OCI-LY1 (cell line): ENCODE measurements around the gene ANAPC5.

Experiments used
- H2AFZ ChIP-seq: fragments of 200-600 bp; sonication (generic), shearing (Covaris generic); 2 replicates; pipeline ENCODE4 v1.6.0; 2014; ENCODE audit warnings: antibody characterized with exemption, mild to moderate bottlenecking, low read length
- H3F3A ChIP-seq: fragments of 200-600 bp; sonication (generic), shearing (Covaris generic); 2 replicates; pipeline ENCODE4 v1.6.0; 2014; ENCODE audit warnings: mild to moderate bottlenecking, antibody characterized with exemption, low read length, moderate library complexity; ENCODE audit not compliant: insufficient read depth
- H3K27ac ChIP-seq: fragments of 200-600 bp; sonication (generic); 2 replicates; pipeline ENCODE4 v1.5.1; 2014; ENCODE audit warnings: low read length, mixed run types, mild to moderate bottlenecking, low read depth; ENCODE audit not compliant: poor library complexity, severe bottlenecking
- H3K27me3 ChIP-seq: fragments of 200-600 bp; sonication (generic); 2 replicates; pipeline ENCODE4 v1.6.0; 2014; ENCODE audit warnings: antibody characterized with exemption, mild to moderate bottlenecking, low read length, moderate library complexity; ENCODE audit not compliant: insufficient read depth
- H3K36me3 ChIP-seq: fragments of 200-600 bp; sonication (generic); 2 replicates; pipeline ENCODE4 v1.6.1; 2014; ENCODE audit warnings: mild to moderate bottlenecking, antibody characterized with exemption, low read length, moderate library complexity, mixed read lengths; ENCODE audit not compliant: insufficient read depth
- H3K4me1 ChIP-seq: fragments of 200-600 bp; sonication (generic); 2 replicates; pipeline ENCODE4 v1.5.1; 2014; ENCODE audit warnings: mild to moderate bottlenecking, low read length, moderate library complexity; ENCODE audit not compliant: insufficient read depth, severe bottlenecking
- H3K4me2 ChIP-seq: fragments of 200-600 bp; sonication (generic), shearing (Covaris generic); 2 replicates; pipeline ENCODE4 v1.6.1; 2014; ENCODE audit warnings: low read length
- H3K4me3 ChIP-seq: fragments of 200-600 bp; sonication (generic); 2 replicates; pipeline ENCODE4 v1.5.1; 2014; ENCODE audit warnings: low read length, low read depth, mild to moderate bottlenecking, mixed read lengths; ENCODE audit not compliant: poor library complexity, severe bottlenecking
- H3K79me2 ChIP-seq: fragments of 200-600 bp; shearing (Covaris generic); 2 replicates; pipeline ENCODE4 v1.6.1; 2016; ENCODE audit warnings: mixed run types, low read length, mixed read lengths; ENCODE audit not compliant: insufficient read depth
- H3K9ac ChIP-seq: fragments of 200-600 bp; sonication (generic), shearing (Covaris generic); 2 replicates; pipeline ENCODE4 v1.6.1; 2014; ENCODE audit warnings: mild to moderate bottlenecking, low read length, mixed read lengths
- H3K9me2 ChIP-seq: fragments of 200-600 bp; sonication (generic), shearing (Covaris generic); 2 replicates; pipeline ENCODE4 v1.6.1; 2014; ENCODE audit warnings: low read depth, mild to moderate bottlenecking, low read length, mixed read lengths
- H3K9me3 ChIP-seq: fragments of 200-600 bp; shearing (Covaris generic); 2 replicates; pipeline ENCODE4 v1.6.1; 2014; ENCODE audit warnings: low read length, mixed read lengths
- H4K20me1 ChIP-seq: fragments of 200-600 bp; sonication (generic), shearing (Covaris generic); 2 replicates; pipeline ENCODE4 v1.6.0; 2016; ENCODE audit warnings: mild to moderate bottlenecking, low read length; ENCODE audit not compliant: insufficient read depth
- CTCF ChIP-seq: fragments of 200-600 bp; sonication (generic), shearing (Covaris generic); IDR thresholded peaks from 2 replicates; pipeline ENCODE4 v1.5.1; 2017; ENCODE audit warnings: mild to moderate bottlenecking, antibody characterized with exemption, low read length, moderate library complexity, mixed read lengths
- EZH2 ChIP-seq: fragments of 200-600 bp; sonication (generic), shearing (Covaris generic); IDR thresholded peaks from 2 replicates; pipeline ENCODE4 v1.8.0; 2017; ENCODE audit warnings: borderline replicate concordance, mixed run types, mild to moderate bottlenecking, antibody characterized with exemption, low read length, moderate library complexity, mixed read lengths

ANAPC5 gene

DNA sequence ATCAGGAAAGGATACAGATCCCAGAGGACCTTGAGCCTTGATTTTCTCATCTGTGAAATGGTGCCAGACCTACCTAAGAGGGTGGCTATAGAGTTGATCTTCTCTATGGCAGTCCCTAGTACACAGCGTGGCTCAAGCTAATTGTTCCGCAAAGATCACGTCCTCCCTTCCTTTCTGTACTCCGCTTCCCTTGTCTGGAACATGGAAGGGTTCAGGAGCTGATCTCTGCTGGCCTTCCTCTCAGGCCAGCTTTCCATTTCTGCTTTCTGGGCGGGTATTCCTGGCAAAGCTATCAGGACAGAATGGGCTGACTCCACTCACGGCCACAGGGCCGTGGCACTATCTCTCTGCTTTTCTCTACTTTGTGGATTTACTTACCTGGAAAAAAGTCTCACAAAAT, 62.2 kb downstream of the ANAPC5 start:
- no peak overlapping the region for H3K9ac ChIP-seq
- H3K27me3 ChIP-seq: no peaks in the 10 kb centered on the region
- H3K9me3 ChIP-seq: no peaks in the 10 kb centered on the region
- no peak for TF ChIP-seq EZH2
- TF ChIP-seq CTCF: no peak
- H3K4me2 ChIP-seq: no peak overlapping the region
- H3K27ac ChIP-seq: no peak overlapping the region
- H2AFZ ChIP-seq: no peak overlapping the region
- peaks cover 14% of the 10 kb centered on the region; the same call in 1 of the 2 replicates for H3K36me3 ChIP-seq
- no peaks in the 10 kb centered on the region for H3F3A ChIP-seq
- H3K9me2 ChIP-seq: no peaks in the 10 kb centered on the region
- no peak overlapping the region for H3K4me3 ChIP-seq
- peaks cover 7% of the 10 kb centered on the region for H3K79me2 ChIP-seq
- H3K4me1 ChIP-seq: peaks cover 23% of the 10 kb centered on the region
- no peaks in the 10 kb centered on the region for H4K20me1 ChIP-seq

DNA sequence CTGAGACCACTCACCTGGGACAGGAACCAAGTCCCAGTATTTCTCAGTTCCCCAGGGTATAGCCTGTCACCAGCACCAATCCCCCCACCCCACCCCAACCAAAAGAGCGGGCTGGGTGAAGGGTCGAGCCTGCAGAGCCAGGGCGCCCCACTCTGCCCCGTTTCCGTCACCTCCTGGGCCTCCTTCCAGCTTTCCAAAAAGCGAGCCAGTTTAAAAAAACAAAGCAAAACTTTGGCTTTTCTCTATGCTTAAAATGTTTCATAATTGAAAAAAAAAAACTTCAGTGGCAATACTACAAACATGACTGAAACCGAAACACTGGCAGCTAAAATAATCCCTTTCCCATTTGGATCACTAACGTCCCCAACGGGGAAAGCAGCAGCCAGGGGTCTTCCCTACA, 63.2 kb downstream of the ANAPC5 start:
- Histone ChIP-seq H3K4me2 (no peak overlapping the region), H3K4me1 (peaks cover 17% of the 10 kb centered on the region)
- TF ChIP-seq EZH2 (no peak), CTCF (no peak)

GRCh38 chr12:121288158-121288845, 63.9 kb downstream of the ANAPC5 start:
- no peak for TF ChIP-seq CTCF
- no peak for TF ChIP-seq EZH2
- Histone ChIP-seq H3K9me2 (no peaks in the 10 kb centered on the region), H3K4me2 (no peak overlapping the region), H3K4me1 (peaks cover 17% of the 10 kb centered on the region), H2AFZ (no peak overlapping the region), H3K79me2 (no peaks in the 10 kb centered on the region; the same call in 1 of the 2 replicates), H4K20me1 (no peaks in the 10 kb centered on the region), H3K27ac (no peak overlapping the region), H3K9ac (no peak overlapping the region), H3K9me3 (no peaks in the 10 kb centered on the region), H3K4me3 (no peak overlapping the region), H3K36me3 (peaks cover 18% of the 10 kb centered on the region; the same call in 1 of the 2 replicates), H3F3A (no peaks in the 10 kb centered on the region), H3K27me3 (no peaks in the 10 kb centered on the region)

More for the DNA sequence above, 63.2 kb downstream of the ANAPC5 start:
- no peaks in the 10 kb centered on the region for H3K9me2 ChIP-seq
- H4K20me1 ChIP-seq: no peaks in the 10 kb centered on the region
- H3K9me3 ChIP-seq: no peaks in the 10 kb centered on the region
- H3K4me3 ChIP-seq: no peak overlapping the region
- H3K36me3 ChIP-seq: peaks cover 18% of the 10 kb centered on the region; the same call in 1 of the 2 replicates
- H2AFZ ChIP-seq: no peak overlapping the region
- H3K27me3 ChIP-seq: no peaks in the 10 kb centered on the region
- H3K27ac ChIP-seq: no peak overlapping the region
- no peak overlapping the region for H3K9ac ChIP-seq
- H3F3A ChIP-seq: no peaks in the 10 kb centered on the region
- no peaks in the 10 kb centered on the region; the same call in 1 of the 2 replicates for H3K79me2 ChIP-seq
